ENCODE data around the gene GHRH.

The GHRH gene

GRCh38 chr20:37290158-37290810, 28.7 kb upstream of the GHRH start:
- no peak for FAIRE-seq

- no peak for FAIRE-seq
Measured at GRCh38 chr20:37288091-37288490, 26.5 kb upstream of the GHRH start.

GRCh38 chr20:37285664-37286374, 24.2 kb upstream of the GHRH start:
- no peak for FAIRE-seq

GRCh38 chr20:37284691-37285161, 23.1 kb upstream of the GHRH start:
- FAIRE-seq, result no peak

GRCh38 chr20:37283530-37284195, 22.0 kb upstream of the GHRH start:
- FAIRE-seq, result no peak

GRCh38 chr20:37282556-37282955, 20.9 kb upstream of the GHRH start:
- no peak for FAIRE-seq

- no peak for FAIRE-seq
Measured at GRCh38 chr20:37280403-37280802, 18.8 kb upstream of the GHRH start.

- no peak for FAIRE-seq
Measured at GRCh38 chr20:37279820-37280219, 18.2 kb upstream of the GHRH start.

GRCh38 chr20:37278966-37279590, 17.5 kb upstream of the GHRH start:
- no peak for FAIRE-seq

- no peak for FAIRE-seq
Measured at GRCh38 chr20:37277253-37277593, 15.6 kb upstream of the GHRH start.

- no peak for FAIRE-seq
Measured at GRCh38 chr20:37276494-37277252, 15.1 kb upstream of the GHRH start.

GRCh38 chr20:37274851-37275524, 13.4 kb upstream of the GHRH start:
- FAIRE-seq, result no peak

GRCh38 chr20:37273988-37274387, 12.4 kb upstream of the GHRH start:
- no peak for FAIRE-seq

- FAIRE-seq, result no peak
Measured at GRCh38 chr20:37271421-37271768, 9.8 kb upstream of the GHRH start.

- no peak for FAIRE-seq
Measured at GRCh38 chr20:37270576-37271420, 9.2 kb upstream of the GHRH start.

- FAIRE-seq, result no peak
Measured at GRCh38 chr20:37267667-37268313, 6.2 kb upstream of the GHRH start.

- FAIRE-seq, result no peak
Measured at GRCh38 chr20:37266940-37267666, 5.5 kb upstream of the GHRH start.

GRCh38 chr20:37265152-37265551, 3.5 kb upstream of the GHRH start:
- FAIRE-seq, result no peak

- no peak for FAIRE-seq
Measured at GRCh38 chr20:37263686-37264085, 2.1 kb upstream of the GHRH start.

- no peak for FAIRE-seq
Measured at GRCh38 chr20:37262505-37262904, 891 bp upstream of the GHRH start.

All from TTC549 (cell line).